ENCODE results near the gene FYTTD1. TPM values are rescaled to one million over a fixed set of nuclear protein-coding genes. Genes with fewer than 3 reads are reported as not detected.
A peak's percentile ranks its signal among the peaks of the same experiment; 100 is the strongest.

FYTTD1 gene
- total and polyA plus RNA-seq, 2 donors (not counting 1 experiment from before 2014, with no cell fraction given) = 44.3 to 63.4 TPM

DNA sequence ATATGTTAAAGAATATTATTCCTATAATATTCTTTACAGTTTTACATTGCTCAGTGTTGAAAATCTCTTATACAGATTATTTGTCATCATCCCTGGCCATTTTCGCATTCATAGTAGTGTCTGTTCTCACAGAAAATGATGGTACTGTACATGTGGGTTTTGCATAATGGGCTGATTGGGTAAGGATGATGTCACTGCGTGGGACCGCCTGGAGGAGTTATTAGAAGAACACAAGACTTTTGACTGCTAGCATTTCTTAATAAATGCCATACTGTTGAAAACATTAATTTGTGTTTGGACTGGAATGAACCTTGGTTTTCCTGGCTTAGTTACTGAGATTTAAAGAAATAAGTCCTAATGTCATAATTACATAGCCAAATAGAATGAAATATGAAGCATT lies 61.7 kb downstream of the FYTTD1 start:
- Histone ChIP-seq H4K20me1 (ENCODE audit: control insufficient read depth, extremely low read depth, insufficient read depth, low read length) (no peaks in the 10 kb centered on the region), H2AFZ (ENCODE audit: low read length) (no peak overlapping the region), H3K4me1 (ENCODE audit: control insufficient read depth, extremely low read depth, insufficient read depth, low read length) (peaks cover 11% of the 10 kb centered on the region), H3K9me3 (ENCODE audit: control insufficient read depth, insufficient read depth, low read depth, low read length) (no peaks in the 10 kb centered on the region), H3K4me3 (replicated peaks in 1 of 4; ENCODE audit: control extremely low read depth in 1 of 4, insufficient read depth in 1 of 4, low read depth in 3 of 4, low read length in 4 of 4) (no peak overlapping the region), H3K27ac (ENCODE audit: insufficient read depth, low read length) (no peak overlapping the region), H3K4me2 (ENCODE audit: extremely low read depth, insufficient read depth, low read length) (no peak overlapping the region), H3K27me3 (ENCODE audit: control insufficient read depth, insufficient read depth, low read length) (no peaks in the 10 kb centered on the region), H3K36me3 (ENCODE audit: control insufficient read depth, insufficient read depth, low read length) (no peaks in the 10 kb centered on the region), H3K79me2 (ENCODE audit: control insufficient read depth, insufficient read depth, low read length) (peaks cover 62% of the 10 kb centered on the region), H3K9ac (ENCODE audit: insufficient read depth, low read length) (no peak overlapping the region)
- no peak for TF ChIP-seq EZH2 (IDR thresholded peaks at IDR 0.05; ENCODE audit: low read length, missing control alignments)
- TF ChIP-seq, protein P1, sequence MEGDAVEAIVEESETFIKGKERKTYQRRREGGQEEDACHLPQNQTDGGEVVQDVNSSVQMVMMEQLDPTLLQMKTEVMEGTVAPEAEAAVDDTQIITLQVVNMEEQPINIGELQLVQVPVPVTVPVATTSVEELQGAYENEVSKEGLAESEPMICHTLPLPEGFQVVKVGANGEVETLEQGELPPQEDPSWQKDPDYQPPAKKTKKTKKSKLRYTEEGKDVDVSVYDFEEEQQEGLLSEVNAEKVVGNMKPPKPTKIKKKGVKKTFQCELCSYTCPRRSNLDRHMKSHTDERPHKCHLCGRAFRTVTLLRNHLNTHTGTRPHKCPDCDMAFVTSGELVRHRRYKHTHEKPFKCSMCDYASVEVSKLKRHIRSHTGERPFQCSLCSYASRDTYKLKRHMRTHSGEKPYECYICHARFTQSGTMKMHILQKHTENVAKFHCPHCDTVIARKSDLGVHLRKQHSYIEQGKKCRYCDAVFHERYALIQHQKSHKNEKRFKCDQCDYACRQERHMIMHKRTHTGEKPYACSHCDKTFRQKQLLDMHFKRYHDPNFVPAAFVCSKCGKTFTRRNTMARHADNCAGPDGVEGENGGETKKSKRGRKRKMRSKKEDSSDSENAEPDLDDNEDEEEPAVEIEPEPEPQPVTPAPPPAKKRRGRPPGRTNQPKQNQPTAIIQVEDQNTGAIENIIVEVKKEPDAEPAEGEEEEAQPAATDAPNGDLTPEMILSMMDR (conservative IDR thresholded peaks at IDR 0.05 in 1 of 2, IDR thresholded peaks at IDR 0.05 in 1 of 2; ENCODE audit: low read depth in 1 of 2, low read length in 2 of 2) = no peak
- peak; percentile 79 to 85 for DNase-seq (ENCODE audit: low read depth in 2 of 2)

DNA sequence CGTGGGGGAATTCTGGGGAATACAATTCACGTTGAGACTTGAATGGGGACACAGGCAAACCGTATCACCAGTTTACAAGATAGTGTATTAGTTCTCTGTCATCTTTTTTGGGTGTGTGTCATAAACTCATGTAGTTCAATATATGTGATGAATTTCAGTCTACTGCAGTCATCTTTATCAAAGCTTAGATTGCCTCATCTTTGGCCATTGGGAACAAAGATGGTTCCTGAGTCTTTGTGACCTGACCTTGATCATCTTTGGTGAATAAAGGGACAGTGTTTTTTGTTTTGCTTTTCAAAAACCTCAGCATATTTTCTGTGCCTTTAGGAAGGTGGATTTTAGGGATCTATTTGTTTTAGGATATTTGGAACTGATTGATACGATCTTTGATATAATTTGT lies 64.7 kb downstream of the FYTTD1 start:
- Histone ChIP-seq H4K20me1 (ENCODE audit: control insufficient read depth, extremely low read depth, insufficient read depth, low read length) (no peaks in the 10 kb centered on the region), H3K9me3 (ENCODE audit: control insufficient read depth, insufficient read depth, low read depth, low read length) (no peaks in the 10 kb centered on the region), H3K4me1 (ENCODE audit: control insufficient read depth, extremely low read depth, insufficient read depth, low read length) (peaks cover 5% of the 10 kb centered on the region), H2AFZ (ENCODE audit: low read length) (no peak overlapping the region), H3K79me2 (ENCODE audit: control insufficient read depth, insufficient read depth, low read length) (peaks cover 47% of the 10 kb centered on the region), H3K4me3 (replicated peaks in 1 of 4; ENCODE audit: control extremely low read depth in 1 of 4, insufficient read depth in 1 of 4, low read depth in 3 of 4, low read length in 4 of 4) (no peak overlapping the region), H3K36me3 (ENCODE audit: control insufficient read depth, insufficient read depth, low read length) (no peaks in the 10 kb centered on the region), H3K4me2 (ENCODE audit: extremely low read depth, insufficient read depth, low read length) (no peak overlapping the region), H3K9ac (ENCODE audit: insufficient read depth, low read length) (no peak overlapping the region), H3K27ac (ENCODE audit: insufficient read depth, low read length) (no peak overlapping the region), H3K27me3 (ENCODE audit: control insufficient read depth, insufficient read depth, low read length) (no peaks in the 10 kb centered on the region)
- DNase-seq (ENCODE audit: low read depth in 2 of 2) = no peak
- TF ChIP-seq EZH2 (IDR thresholded peaks at IDR 0.05; ENCODE audit: low read length, missing control alignments) = no peak
- TF ChIP-seq, protein P1 (conservative IDR thresholded peaks at IDR 0.05 in 1 of 2, IDR thresholded peaks at IDR 0.05 in 1 of 2; ENCODE audit: low read depth in 1 of 2, low read length in 2 of 2) = no peak

DNA sequence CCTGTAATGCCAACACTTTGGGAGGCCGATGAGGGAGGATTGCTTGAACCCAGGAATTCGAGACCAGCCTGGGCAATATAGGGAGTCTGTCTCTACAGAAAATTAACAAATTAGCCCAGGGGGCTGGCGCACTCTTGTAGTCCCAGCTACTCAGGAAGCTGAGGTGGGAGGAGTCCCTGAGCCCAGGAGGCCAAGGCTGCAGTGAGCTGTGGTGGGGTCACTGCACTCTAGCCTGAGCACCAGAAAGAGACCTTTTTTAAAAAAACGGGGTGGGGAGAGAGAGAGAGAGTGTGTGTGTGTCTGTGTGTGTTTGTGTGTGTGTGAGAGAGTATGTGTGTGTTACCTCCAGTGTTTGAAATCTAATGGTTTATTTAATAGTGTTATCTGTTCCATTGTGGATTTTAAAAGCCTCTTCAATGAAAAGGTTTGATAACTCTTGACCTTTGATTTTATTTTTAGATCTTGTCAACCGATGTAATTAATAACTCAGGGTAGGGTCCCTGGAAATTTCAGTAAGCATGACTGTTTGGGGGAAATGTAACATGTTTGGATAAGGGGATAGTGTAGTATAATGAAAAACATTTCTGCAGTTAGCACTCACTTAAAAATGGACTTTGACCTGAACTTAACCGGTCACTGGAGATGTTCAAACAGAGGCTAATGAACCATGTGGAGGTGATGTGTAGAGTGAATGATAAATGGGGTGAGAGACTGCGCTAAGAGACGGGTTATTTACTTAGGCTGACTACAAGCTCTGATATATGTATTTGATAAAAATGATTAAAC lies 71.1 kb downstream of the FYTTD1 start:
- DNase-seq (ENCODE audit: low read depth in 2 of 2) = no peak

More for the DNA sequence above, 71.1 kb downstream of the FYTTD1 start:
- Histone ChIP-seq H3K36me3 (ENCODE audit: control insufficient read depth, insufficient read depth, low read length) (no peaks in the 10 kb centered on the region), H3K27me3 (ENCODE audit: control insufficient read depth, insufficient read depth, low read length) (no peaks in the 10 kb centered on the region), H4K20me1 (ENCODE audit: control insufficient read depth, extremely low read depth, insufficient read depth, low read length) (no peaks in the 10 kb centered on the region), H3K79me2 (ENCODE audit: control insufficient read depth, insufficient read depth, low read length) (peaks cover 7% of the 10 kb centered on the region), H3K4me1 (ENCODE audit: control insufficient read depth, extremely low read depth, insufficient read depth, low read length) (peaks cover 2% of the 10 kb centered on the region), H2AFZ (ENCODE audit: low read length) (no peak overlapping the region), H3K9ac (ENCODE audit: insufficient read depth, low read length) (no peak overlapping the region), H3K4me3 (replicated peaks in 1 of 4; ENCODE audit: control extremely low read depth in 1 of 4, insufficient read depth in 1 of 4, low read depth in 3 of 4, low read length in 4 of 4) (no peak overlapping the region), H3K27ac (ENCODE audit: insufficient read depth, low read length) (no peak overlapping the region), H3K9me3 (ENCODE audit: control insufficient read depth, insufficient read depth, low read depth, low read length) (no peaks in the 10 kb centered on the region), H3K4me2 (ENCODE audit: extremely low read depth, insufficient read depth, low read length) (no peak overlapping the region)
- TF ChIP-seq, protein P1 (conservative IDR thresholded peaks at IDR 0.05 in 1 of 2, IDR thresholded peaks at IDR 0.05 in 1 of 2; ENCODE audit: low read depth in 1 of 2, low read length in 2 of 2) = no peak
- TF ChIP-seq EZH2 (IDR thresholded peaks at IDR 0.05; ENCODE audit: low read length, missing control alignments) = no peak
